ENCODE results near the gene BDP1. TPM values are rescaled to one million over a fixed set of nuclear protein-coding genes. Genes with fewer than 3 reads are reported as not detected.
"Not testable (repeated sequence)": the region's sequence is repeated elsewhere in the genome, so short reads cannot be mapped to it uniquely, and the experiment has no call there.

Gene BDP1
- total RNA-seq, 1 experiment from 2014 or later = 22.0 TPM

GRCh38 chr5:71550885-71551284 lies 95.4 kb downstream of the BDP1 start:
- BruUV-seq (replicated peaks); DNase-seq (ENCODE audit: low read depth, low spot score); H3K27ac ChIP-seq (ENCODE audit: low read depth, low read length); H3K9me3 ChIP-seq (ENCODE audit: control insufficient read depth in 1 of 2, insufficient read depth in 1 of 2, low read depth in 1 of 2, low read length in 2 of 2); POLR2A ChIA-PET; H3K27me3 ChIP-seq (ENCODE audit: insufficient read depth, low read length); H3K4me1 ChIP-seq (ENCODE audit: control insufficient read depth in 1 of 2, insufficient read depth in 2 of 2, low read length in 2 of 2); H3K9me2 ChIP-seq (ENCODE audit: insufficient read depth); H2AFZ ChIP-seq (ENCODE audit: low read depth, low read length, poor library complexity, severe bottlenecking); H3K79me2 ChIP-seq (ENCODE audit: insufficient read depth, low read length); H4K20me1 ChIP-seq (ENCODE audit: insufficient read depth); ATAC-seq; RAD21 ChIA-PET (ENCODE audit: low non-redundant PET in 1 of 2, low total read pairs in 2 of 2, uncharacterized antibody in 2 of 2, unreplicated experiment in 2 of 2); CTCF ChIA-PET; H3K4me3 ChIP-seq (replicated peaks in 1 of 2; ENCODE audit: low read depth in 1 of 2, low read length in 2 of 2); H3K9ac ChIP-seq (ENCODE audit: low read length); H3K4me2 ChIP-seq (ENCODE audit: low read length): not testable (repeated sequence)
- intact Hi-C loops (cut with micrococcal nuclease) = loop anchor here (10.0 kb wide), 1 partner anchor 674 kb away; no protein-coding TSS in a partner anchor
- H3K36me3 ChIP-seq (ENCODE audit: control insufficient read depth in 1 of 2, insufficient read depth in 2 of 2, low read length in 2 of 2) = peaks cover 15 to 30% of the 10 kb centered on the region in 2 experiments; a peak in 3 of 4 replicates

- POLR2A ChIA-PET; H3K4me3 ChIP-seq (replicated peaks in 1 of 2; ENCODE audit: low read depth in 1 of 2, low read length in 2 of 2); ATAC-seq: not testable (repeated sequence)
Measured at GRCh38 chr5:71551582-71551981, 96.1 kb downstream of the BDP1 start.

GRCh38 chr5:71552026-71552749 lies 96.7 kb downstream of the BDP1 start:
- H3K9me2 ChIP-seq (ENCODE audit: insufficient read depth); ATAC-seq; BruUV-seq (replicated peaks); DNase-seq (ENCODE audit: low read depth, low spot score); H3K4me3 ChIP-seq (replicated peaks in 1 of 2; ENCODE audit: low read depth in 1 of 2, low read length in 2 of 2); H3K27ac ChIP-seq (ENCODE audit: low read depth, low read length); H4K20me1 ChIP-seq (ENCODE audit: insufficient read depth); H3K9me3 ChIP-seq (ENCODE audit: control insufficient read depth in 1 of 2, insufficient read depth in 1 of 2, low read depth in 1 of 2, low read length in 2 of 2); H3K4me2 ChIP-seq (ENCODE audit: low read length); RAD21 ChIA-PET (ENCODE audit: low non-redundant PET in 1 of 2, low total read pairs in 2 of 2, uncharacterized antibody in 2 of 2, unreplicated experiment in 2 of 2); H3K79me2 ChIP-seq (ENCODE audit: insufficient read depth, low read length); H2AFZ ChIP-seq (ENCODE audit: low read depth, low read length, poor library complexity, severe bottlenecking); H3K4me1 ChIP-seq (ENCODE audit: control insufficient read depth in 1 of 2, insufficient read depth in 2 of 2, low read length in 2 of 2); H3K9ac ChIP-seq (ENCODE audit: low read length); POLR2A ChIA-PET; H3K27me3 ChIP-seq (ENCODE audit: insufficient read depth, low read length); CTCF ChIA-PET: not testable (repeated sequence)
- peaks cover 15 to 33% of the 10 kb centered on the region in 2 experiments; a peak in 3 of 4 replicates for H3K36me3 ChIP-seq (ENCODE audit: control insufficient read depth in 1 of 2, insufficient read depth in 2 of 2, low read length in 2 of 2)
- intact Hi-C loops (cut with micrococcal nuclease) = loop anchor here (10.0 kb wide), 1 partner anchor 673 kb away; no protein-coding TSS in a partner anchor

More at GRCh38 chr5:71551582-71551981, 96.1 kb downstream of the BDP1 start:
- H3K27me3 ChIP-seq (ENCODE audit: insufficient read depth, low read length); H3K27ac ChIP-seq (ENCODE audit: low read depth, low read length); BruUV-seq (replicated peaks); H3K4me2 ChIP-seq (ENCODE audit: low read length); CTCF ChIA-PET; H3K4me1 ChIP-seq (ENCODE audit: control insufficient read depth in 1 of 2, insufficient read depth in 2 of 2, low read length in 2 of 2); H4K20me1 ChIP-seq (ENCODE audit: insufficient read depth); H3K9me2 ChIP-seq (ENCODE audit: insufficient read depth); DNase-seq (ENCODE audit: low read depth, low spot score); H3K9me3 ChIP-seq (ENCODE audit: control insufficient read depth in 1 of 2, insufficient read depth in 1 of 2, low read depth in 1 of 2, low read length in 2 of 2); H3K79me2 ChIP-seq (ENCODE audit: insufficient read depth, low read length); H2AFZ ChIP-seq (ENCODE audit: low read depth, low read length, poor library complexity, severe bottlenecking); H3K9ac ChIP-seq (ENCODE audit: low read length); RAD21 ChIA-PET (ENCODE audit: low non-redundant PET in 1 of 2, low total read pairs in 2 of 2, uncharacterized antibody in 2 of 2, unreplicated experiment in 2 of 2): not testable (repeated sequence)
- intact Hi-C loops (cut with micrococcal nuclease) = loop anchor here (10.0 kb wide), 1 partner anchor 673 kb away; no protein-coding TSS in a partner anchor
- H3K36me3 ChIP-seq (ENCODE audit: control insufficient read depth in 1 of 2, insufficient read depth in 2 of 2, low read length in 2 of 2) = peaks cover 15 to 31% of the 10 kb centered on the region in 2 experiments; a peak in 3 of 4 replicates
